ENCODE data around the gene FAM240A.

FAM240A gene

DNA sequence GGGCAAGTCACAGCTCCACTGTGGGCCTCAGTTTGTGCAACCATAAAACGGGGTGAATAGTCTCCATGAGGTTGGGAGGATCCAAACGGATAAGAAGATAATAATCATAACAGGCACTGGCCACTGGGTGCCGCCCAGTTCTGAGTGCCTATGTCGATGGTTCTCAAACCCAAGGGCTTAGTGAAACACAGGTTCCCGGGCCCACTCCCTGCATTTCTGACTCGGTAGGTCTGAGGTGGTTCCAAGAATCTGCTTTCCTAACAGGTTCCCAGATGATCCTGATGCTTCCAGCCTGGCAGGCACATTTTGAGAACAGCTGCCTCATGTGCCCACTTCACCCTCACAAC lies 60.0 kb downstream of the FAM240A start:
- in situ Hi-C loops (cut with MboI; ENCODE audit: low sequenced_read_pairs, unreplicated experiment), result no loop called here
- TF ChIP-seq, protein P1, sequence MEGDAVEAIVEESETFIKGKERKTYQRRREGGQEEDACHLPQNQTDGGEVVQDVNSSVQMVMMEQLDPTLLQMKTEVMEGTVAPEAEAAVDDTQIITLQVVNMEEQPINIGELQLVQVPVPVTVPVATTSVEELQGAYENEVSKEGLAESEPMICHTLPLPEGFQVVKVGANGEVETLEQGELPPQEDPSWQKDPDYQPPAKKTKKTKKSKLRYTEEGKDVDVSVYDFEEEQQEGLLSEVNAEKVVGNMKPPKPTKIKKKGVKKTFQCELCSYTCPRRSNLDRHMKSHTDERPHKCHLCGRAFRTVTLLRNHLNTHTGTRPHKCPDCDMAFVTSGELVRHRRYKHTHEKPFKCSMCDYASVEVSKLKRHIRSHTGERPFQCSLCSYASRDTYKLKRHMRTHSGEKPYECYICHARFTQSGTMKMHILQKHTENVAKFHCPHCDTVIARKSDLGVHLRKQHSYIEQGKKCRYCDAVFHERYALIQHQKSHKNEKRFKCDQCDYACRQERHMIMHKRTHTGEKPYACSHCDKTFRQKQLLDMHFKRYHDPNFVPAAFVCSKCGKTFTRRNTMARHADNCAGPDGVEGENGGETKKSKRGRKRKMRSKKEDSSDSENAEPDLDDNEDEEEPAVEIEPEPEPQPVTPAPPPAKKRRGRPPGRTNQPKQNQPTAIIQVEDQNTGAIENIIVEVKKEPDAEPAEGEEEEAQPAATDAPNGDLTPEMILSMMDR (IDR thresholded peaks at IDR 0.05; ENCODE audit: borderline replicate concordance, control extremely low read depth, extremely low read depth, insufficient read depth, missing control alignments), result no peak

DNA sequence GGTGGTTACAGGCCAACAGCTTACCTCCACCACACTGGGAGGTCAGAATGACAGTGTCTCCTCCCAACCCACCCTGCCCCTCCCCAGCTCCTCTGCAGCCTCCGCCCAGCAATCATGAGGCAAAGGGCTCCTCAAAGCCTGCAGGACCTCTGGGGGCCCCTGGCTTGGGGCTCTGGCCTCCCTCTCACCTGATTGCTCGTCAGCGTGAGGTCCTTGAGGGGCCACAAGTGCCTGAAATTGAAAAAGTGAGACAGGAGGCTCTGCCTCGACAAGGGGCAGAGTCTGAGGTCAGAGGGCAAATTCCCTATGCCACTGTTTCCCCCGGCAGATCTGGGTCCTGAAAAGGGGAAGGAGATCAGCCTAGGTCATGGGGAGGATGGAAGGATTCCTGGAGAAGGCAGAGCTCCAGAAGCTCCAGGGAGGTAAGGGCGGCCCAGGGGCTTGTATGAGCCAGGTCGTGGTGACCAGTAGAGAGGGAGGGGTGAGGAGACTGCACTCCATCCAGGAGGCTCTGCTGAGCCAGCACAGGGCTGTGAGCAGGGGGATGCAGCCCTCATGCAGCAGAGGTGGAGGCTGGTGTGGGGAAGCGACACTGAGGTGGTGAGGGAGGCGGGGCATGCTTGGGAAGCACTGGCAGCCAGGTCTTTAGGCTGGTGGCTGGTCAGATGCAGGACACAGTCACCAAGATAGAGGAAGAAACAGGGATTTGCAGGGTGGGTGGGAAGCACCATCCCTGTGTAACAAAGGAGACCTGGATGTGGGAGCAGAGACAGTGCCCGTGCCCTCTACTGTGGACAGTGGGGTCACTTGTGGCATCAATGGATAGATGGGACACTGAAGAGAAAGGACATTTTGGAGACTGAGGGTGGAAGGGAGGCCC lies 61.1 kb downstream of the FAM240A start:
- DNase-seq (ENCODE audit: low spot score), result no peak
- in situ Hi-C loops (cut with MboI; ENCODE audit: low sequenced_read_pairs, unreplicated experiment), result no loop called here
- TF ChIP-seq, protein P1 (IDR thresholded peaks at IDR 0.05; ENCODE audit: borderline replicate concordance, control extremely low read depth, extremely low read depth, insufficient read depth, missing control alignments), result no peak

More for the DNA sequence above, 60.0 kb downstream of the FAM240A start:
- no peak for DNase-seq (ENCODE audit: low spot score)

DNA sequence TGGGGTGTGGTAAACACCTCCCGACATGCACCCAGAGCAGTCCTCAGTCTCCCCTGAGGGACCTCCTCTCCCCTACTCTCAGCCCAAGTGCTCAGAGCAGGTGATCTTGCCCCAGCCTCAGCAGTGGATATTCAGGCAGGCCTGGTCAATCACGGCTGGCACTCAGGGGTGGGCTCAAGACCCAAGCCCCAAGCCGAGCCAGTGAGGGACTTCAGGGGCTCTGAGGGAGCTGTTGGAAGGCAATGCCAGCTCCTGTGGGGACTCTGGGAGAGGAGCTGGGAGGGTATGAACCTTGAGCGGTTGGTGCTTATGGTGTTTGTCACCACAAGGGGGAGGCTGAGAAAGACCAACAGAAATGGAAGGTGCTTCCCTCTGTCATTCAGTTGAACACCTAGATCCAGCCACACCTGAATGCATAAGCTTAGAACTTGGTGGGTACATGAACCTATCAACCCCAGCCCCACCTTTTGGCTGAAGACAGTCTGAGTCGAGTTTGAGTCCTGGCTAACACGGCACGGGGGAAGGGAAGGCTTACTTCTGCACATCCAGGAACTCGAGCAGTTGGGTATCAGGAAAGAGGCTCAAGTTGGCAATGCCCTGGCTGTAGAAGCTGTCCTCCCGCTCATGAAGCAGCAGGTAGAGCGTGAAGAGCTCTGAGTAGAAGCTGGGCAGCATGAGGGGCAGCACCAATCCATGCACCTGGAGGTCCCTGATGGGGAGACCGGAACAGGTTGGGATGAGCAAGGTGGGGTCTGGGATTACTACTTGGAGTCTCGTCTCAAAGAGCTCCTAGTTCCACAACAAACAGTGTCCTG lies 61.9 kb downstream of the FAM240A start:
- no peak for DNase-seq (ENCODE audit: low spot score)
- in situ Hi-C loops (cut with MboI; ENCODE audit: low sequenced_read_pairs, unreplicated experiment), result no loop called here
- TF ChIP-seq, protein P1 (IDR thresholded peaks at IDR 0.05; ENCODE audit: borderline replicate concordance, control extremely low read depth, extremely low read depth, insufficient read depth, missing control alignments), result no peak

DNA sequence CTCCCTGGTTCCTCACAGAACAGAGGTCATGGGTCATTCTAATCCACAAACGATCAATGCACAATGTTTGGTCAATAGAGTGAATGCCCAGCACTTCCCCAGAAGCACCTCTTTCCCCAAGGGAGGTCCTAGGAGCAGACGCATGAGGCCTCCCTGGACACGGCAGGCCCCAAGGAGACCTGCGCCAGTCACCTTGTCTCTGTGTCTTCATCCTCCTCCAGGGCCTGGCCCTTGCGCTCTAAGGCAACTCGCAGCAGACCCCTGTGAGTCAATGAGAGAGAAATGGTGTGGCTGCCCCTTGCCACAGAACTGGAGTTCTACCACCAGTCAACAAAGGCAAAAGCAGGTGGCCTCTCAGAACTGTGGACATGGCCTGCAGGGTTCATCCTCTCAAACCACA lies 63.1 kb downstream of the FAM240A start:
- TF ChIP-seq, protein P1 (IDR thresholded peaks at IDR 0.05; ENCODE audit: borderline replicate concordance, control extremely low read depth, extremely low read depth, insufficient read depth, missing control alignments), result no peak
- in situ Hi-C loops (cut with MboI; ENCODE audit: low sequenced_read_pairs, unreplicated experiment), result no loop called here
- DNase-seq (ENCODE audit: low spot score), result no peak

Measured in GM13976 (cell line).